GM19043 (cell line): Measurements from ENCODE around the gene DOCK6.

Experiments
- ATAC-seq: cut with Tn5 transposase; IDR thresholded peaks from one replicate; pipeline ENCODE4 v1.9.1; 2021; ENCODE audit warnings: low read depth; ENCODE audit not compliant: unreplicated experiment

Gene DOCK6, protein sequence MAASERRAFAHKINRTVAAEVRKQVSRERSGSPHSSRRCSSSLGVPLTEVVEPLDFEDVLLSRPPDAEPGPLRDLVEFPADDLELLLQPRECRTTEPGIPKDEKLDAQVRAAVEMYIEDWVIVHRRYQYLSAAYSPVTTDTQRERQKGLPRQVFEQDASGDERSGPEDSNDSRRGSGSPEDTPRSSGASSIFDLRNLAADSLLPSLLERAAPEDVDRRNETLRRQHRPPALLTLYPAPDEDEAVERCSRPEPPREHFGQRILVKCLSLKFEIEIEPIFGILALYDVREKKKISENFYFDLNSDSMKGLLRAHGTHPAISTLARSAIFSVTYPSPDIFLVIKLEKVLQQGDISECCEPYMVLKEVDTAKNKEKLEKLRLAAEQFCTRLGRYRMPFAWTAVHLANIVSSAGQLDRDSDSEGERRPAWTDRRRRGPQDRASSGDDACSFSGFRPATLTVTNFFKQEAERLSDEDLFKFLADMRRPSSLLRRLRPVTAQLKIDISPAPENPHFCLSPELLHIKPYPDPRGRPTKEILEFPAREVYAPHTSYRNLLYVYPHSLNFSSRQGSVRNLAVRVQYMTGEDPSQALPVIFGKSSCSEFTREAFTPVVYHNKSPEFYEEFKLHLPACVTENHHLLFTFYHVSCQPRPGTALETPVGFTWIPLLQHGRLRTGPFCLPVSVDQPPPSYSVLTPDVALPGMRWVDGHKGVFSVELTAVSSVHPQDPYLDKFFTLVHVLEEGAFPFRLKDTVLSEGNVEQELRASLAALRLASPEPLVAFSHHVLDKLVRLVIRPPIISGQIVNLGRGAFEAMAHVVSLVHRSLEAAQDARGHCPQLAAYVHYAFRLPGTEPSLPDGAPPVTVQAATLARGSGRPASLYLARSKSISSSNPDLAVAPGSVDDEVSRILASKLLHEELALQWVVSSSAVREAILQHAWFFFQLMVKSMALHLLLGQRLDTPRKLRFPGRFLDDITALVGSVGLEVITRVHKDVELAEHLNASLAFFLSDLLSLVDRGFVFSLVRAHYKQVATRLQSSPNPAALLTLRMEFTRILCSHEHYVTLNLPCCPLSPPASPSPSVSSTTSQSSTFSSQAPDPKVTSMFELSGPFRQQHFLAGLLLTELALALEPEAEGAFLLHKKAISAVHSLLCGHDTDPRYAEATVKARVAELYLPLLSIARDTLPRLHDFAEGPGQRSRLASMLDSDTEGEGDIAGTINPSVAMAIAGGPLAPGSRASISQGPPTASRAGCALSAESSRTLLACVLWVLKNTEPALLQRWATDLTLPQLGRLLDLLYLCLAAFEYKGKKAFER (N-terminal part only)

GRCh38 chr19:11261971-11262839, at the start of gene DOCK6:
Gene DOCK6, minus strand, starts transcription at chr19:11262524. Its CDS starts 84 bp downstream, at chr19:11262440.
- ATAC-seq: no peak

GRCh38 chr19:11306337-11306736, 44.0 kb upstream of the DOCK6 start:
- ATAC-seq: no peak

DNA sequence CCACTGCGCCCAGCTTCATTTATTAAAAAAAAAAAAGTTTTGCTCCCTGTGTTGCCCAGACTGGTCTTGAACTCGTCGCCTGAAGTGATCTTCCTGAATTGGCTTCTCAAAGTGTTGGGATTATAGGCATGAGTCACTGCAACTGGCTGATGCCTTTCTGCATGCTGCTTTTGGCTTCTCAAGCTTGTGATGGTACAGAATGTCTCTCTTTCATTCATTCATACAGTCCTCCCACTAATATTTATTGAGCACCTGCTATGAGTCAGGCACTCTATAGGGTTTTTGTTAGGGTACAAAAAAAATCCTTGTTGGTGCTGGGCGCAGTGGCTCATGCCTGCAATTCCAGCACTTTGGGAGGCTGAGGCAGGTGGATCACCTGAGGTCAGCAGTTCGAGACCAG, 42.6 kb upstream of the DOCK6 start:
- no peak for ATAC-seq

DNA sequence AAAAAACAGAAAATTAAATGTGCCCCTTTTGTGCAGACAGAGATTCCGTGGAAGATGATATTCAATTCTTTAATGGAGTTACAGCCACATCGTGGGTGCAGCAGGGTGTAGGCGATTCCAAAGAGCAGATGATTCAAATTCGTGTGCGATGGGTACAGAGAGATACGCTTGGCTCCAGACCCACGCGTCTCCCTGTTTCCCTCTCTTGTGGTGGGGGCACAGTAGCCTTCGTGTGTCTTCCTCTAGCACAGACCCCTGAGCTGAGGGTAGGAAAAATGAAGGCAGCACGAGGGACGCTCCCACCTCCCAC, 38.4 kb upstream of the DOCK6 start:
- no peak for ATAC-seq

DNA sequence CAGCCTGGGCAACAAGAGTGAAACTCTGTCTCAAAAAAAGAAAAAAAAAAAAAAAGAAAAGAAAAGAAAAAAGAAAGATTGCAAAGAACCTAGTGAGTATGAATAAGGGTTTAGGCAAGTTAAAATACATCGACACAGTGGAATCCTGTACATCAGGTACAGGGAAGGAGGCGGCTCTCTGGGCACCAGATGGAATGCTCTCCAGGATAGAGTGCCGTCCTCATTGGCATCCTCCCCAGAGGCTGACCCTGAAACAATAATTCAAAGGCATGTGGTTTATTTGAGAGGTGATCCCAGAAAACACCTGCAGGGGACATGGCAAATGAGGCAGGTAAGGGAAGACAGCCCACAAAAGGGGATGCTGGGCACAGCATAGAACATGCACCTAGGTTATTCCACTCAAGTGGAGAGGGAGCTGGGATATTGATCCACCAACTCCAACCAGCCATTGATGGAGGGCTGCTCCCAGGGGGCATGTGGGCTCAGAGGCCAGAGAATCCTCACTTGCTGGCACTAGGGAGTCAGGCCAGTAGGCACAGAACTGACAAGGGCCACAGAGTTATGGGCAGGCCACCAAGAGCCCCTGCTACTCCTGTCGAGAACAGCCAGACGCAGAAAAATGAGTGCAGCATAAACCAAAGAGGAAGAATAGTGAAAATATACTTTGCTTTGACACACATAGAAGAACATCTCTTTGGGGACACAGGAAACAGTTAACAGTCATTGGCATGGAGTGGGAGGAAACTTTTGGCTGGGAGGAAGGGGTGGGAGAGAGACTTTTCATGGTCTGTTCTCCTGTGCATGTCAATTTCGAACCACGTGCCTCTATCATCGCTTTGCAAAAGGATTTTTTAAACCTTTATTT, 37.9 kb upstream of the DOCK6 start:
- ATAC-seq: no peak

DNA sequence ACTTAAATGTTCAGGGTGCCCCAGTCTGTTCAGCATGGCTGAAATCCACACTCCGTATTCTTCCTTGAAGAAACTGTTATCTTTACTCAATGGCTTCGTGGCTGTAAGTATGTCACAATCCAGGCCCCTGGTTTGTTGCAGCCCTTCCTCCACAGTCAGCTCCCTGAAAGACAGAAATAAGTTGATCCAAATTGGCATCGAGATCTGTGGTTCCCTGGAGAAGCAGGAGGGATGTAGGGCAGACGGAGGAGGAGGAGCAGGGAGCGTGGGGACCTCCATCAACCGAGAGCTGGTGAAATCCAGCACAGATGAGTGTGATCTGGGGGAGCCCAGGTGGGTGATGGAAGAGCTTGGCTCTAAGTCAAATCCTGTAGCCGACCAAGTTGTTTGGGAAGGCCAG, 33.9 kb upstream of the DOCK6 start:
- ATAC-seq: no peak

DNA sequence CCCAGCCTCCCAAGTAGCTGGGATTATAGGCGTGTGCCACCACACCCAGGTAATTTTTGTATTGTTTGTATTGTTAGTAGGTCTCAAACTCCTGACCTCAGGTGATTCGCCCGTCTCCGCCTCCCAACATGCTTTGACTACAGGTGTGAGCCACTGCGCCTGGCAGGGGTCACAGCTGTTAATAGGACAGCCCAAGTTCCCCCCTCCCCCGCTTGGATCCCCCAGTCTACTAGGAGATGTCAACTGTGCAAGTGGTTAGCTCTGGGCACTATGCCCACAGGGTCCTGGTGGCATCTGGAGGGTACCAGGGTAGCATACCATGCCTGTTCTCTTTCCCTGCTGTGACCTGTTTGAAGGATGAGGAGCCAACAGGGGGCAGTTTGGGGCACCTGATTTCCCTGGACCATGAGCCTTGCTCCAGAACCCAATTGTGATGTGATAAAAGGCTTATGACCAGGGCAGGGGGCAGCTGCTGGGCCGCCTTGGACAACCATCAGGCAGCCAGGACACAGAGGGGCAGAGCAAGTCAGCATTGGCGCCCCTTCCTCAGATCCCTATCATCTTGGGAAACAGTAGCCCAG, 33.4 kb upstream of the DOCK6 start, which contains the start of gene TSPAN16:
TSPAN16 (plus strand) TSS at position 496 of the 581 bp plus-strand sequence. CDS start 138 bp downstream, outside the sequence.
- ATAC-seq: no peak

- no peak for ATAC-seq
Measured at GRCh38 chr19:11295180-11295579, 32.9 kb upstream of the DOCK6 start.

DNA sequence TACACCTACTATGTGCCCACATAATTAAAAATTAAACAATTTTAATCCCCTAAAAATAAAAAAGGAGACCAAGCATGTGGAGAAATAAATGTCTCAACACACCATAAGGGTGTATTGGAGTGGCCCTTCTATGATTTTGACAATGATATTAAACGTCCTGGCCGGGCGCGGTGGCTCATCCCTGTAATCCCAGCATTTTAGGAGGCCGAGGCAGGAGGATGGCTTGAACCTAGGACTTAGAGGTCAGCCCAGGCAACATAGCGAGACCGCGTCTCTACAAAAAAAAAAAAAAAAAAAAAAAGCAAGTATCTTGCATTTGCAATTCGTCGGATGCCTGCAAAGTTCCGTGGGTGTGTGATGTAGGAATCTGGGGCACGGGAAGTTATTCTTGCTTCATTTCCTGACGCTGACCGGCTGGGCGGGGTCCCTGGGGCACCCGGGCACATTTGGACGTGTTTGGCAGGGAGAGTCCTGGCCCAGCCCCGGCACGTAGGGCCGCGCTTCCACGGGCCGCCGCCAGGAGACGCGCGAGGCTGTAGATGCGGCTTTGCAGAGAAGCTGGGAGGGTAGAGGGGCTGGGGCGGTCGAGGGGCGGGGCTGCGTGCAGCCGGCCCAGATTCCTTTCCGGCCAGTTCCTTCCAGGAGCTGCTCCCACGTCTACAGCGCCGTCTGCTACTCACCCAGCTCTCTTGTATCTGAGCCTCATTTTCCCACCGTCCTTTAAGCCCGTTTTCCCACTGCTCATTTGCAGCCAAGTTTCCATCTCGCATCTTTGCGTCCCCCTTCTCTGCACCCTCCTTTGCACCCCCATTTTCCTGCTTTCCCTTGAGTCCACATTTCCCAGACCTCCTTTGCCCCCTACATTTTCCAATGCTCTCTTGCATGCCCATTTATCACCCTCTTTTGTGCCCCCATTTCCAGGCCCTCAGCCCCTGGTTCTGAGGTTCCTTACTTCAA, 31.4 kb upstream of the DOCK6 start:
- ATAC-seq: no peak

DNA sequence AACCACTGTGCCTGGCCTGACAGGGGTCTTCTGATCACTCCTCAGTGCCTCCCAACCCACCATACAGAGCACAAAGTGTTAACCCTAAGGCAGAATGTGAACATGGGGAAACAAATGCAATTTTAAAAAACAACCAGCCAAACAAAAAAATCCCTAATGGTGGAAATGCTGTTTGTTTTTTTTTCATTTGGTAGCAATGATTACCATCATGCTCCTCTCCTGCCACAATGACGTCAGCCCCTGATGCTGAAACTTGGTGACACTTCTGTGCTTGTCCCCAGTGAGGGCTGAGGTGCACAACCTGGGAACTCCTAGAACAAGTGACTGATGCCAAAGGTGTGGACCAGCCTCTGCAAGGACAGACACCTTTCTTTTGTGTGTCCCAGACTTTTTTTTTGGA, 29.7 kb upstream of the DOCK6 start:
- no peak for ATAC-seq

DNA sequence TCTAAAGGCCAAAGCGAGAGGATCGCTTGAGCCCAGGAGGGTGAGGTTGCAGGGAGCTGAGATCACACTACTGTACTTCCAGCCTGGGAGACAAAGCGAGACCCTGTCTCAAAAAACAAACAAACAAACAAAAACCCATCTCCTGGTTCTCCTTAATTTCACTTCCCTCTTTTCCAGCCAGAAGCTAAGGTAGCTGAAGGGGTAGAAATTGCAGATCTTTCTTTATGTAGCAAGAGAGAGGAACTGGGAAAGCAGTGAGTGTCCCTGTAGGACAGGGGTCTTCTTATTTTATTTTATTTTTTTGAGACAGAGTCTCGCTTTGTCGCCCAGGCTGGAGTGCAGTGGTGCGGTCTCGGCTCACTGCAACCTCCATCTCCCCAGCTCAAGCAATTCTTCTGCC, 29.1 kb upstream of the DOCK6 start:
- ATAC-seq: no peak

- no peak for ATAC-seq
Measured at GRCh38 chr19:11290256-11290655, 27.9 kb upstream of the DOCK6 start.

DNA sequence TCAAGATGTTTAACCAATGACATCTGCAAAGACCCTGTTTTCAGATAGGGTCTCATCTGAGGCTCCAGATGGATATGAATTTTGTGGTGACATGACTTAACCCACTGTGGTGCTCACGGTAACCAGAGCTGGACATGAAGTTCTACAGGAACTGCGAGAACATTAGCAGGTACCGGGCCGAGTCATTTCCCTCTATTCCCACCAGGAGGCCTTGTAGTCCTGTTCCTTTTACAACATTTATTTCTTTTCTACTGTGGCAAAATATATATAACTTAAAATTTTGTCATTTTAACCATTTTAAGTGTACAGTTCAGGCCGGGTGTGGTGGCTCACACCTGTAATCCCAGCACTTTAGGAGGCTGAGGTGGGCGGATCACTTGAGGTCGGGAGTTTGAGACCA, 26.0 kb upstream of the DOCK6 start:
- ATAC-seq: no peak

DNA sequence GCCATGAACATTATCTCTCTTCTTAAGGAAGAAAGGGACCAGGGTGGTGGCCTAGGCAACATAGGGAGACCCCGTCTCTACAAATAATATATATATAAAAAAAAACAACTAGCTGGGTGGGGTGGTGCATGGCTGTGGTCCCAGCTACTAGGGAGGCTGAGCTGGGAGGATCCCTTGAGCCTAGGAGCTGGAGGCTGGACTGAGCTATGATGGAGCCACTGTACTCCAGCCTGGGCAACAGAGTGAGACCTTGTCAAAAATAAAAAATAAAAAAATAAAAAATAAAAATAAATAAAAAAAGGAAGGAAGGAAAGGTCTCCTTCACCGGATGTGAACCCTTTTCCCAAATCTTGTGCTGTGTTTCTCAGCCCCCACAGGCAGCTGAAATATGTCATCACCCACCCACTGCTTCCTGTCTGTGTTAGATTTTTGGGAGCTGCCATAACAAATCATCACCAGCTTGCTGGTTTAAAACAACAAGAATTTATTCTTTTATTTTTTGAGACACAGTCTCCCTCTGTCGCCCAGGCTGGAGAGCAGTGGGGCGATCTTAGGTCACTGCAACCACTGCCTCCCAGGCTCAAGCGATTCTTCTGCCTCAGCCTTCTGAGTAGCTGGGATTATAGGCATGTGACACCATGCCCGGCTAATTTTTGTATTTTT, 24.1 kb upstream of the DOCK6 start:
- ATAC-seq: no peak

DNA sequence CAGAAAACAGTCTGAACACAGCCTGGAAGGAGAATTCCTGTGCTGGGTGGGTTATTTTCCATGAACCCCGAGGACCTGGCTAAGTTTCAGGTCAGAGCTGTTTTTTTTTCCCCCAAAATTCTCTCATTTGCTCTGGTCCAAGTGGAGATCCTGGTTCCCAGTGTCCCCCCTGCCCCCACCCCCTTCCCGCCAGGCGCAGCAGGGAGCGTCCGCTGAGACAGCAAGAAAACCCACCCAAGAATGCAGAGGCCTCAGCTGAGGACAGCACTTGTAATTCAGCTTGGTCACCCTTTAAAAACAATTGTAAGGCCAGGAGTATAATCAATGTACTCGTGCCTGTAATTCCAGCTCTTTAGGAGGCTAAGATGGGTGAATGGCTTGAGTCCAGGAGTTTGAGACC, 22.2 kb upstream of the DOCK6 start:
- no peak for ATAC-seq

- no peak for ATAC-seq
Measured at GRCh38 chr19:11281356-11282049, 19.2 kb upstream of the DOCK6 start.
